ENCODE results near the gene RPS18.
"Not testable (repeated sequence)": the region's sequence is repeated elsewhere in the genome, so short reads cannot be mapped to it uniquely, and the experiment has no call there.

RPS18 gene

DNA sequence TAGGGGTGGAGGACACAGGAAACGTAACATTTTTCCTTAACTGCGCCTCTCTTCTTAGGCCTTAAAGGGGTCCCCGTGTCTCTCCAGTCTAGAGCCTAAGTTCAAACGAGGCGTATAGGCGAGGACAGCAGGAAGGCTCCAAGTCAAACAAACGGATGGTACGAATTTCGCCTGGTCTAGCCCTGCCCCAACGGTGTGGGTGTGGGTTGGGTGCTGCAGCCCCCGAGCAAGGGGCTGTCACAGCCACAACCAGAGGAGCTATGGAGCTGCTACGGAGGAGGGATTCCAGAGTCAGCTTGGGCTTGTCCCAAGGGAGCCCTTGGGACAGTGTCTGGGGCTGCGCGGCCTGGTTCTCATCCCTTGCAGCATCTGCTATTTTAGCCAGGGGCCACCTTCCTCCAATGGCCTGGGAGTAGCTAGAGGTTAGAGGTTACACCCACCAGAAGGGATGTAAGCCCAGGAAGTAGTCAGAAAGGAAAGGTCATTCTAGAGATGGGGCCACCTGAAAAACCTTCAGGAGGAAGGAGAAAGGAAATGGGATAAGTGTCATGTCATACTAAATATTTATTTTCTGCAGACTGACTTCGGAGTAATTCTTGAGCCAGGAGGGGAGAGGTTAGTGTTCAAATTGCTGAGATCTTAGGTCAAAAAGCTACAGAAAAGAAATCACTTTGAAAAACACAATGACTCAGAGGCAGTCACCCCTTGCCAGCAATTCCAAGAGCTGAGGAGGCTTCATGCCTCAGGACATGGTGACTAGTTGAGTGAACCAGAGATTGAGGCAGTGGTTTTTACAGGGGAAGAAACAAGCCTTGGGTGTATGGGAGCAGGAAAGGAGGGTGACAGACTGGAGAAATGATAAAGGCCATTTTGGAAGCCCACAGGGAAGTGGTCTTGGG, 21.9 kb upstream of the RPS18 start:
- TF ChIP-seq, protein P1, sequence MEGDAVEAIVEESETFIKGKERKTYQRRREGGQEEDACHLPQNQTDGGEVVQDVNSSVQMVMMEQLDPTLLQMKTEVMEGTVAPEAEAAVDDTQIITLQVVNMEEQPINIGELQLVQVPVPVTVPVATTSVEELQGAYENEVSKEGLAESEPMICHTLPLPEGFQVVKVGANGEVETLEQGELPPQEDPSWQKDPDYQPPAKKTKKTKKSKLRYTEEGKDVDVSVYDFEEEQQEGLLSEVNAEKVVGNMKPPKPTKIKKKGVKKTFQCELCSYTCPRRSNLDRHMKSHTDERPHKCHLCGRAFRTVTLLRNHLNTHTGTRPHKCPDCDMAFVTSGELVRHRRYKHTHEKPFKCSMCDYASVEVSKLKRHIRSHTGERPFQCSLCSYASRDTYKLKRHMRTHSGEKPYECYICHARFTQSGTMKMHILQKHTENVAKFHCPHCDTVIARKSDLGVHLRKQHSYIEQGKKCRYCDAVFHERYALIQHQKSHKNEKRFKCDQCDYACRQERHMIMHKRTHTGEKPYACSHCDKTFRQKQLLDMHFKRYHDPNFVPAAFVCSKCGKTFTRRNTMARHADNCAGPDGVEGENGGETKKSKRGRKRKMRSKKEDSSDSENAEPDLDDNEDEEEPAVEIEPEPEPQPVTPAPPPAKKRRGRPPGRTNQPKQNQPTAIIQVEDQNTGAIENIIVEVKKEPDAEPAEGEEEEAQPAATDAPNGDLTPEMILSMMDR (IDR thresholded peaks at IDR 0.05; ENCODE audit: control extremely low read depth, extremely low read depth, low read depth, missing control alignments) = no peak
- DNase-seq (ENCODE audit: extremely low spot score) = no peak
- POLR2A ChIA-PET = interaction anchor here (0.5 to 2.1 kb wide), 3 partner anchors 22 to 386 kb away, joined by 5 to 10 read pairs (median 6); partner anchors contain the start of genes RPS18 and VPS52
- CTCF ChIA-PET = interaction anchor here (0.6 to 7.7 kb wide), 28 partner anchors 7 to 412 kb away, joined by 3 to 82 read pairs (median 10); partner anchors contain the start of genes HSD17B8, PFDN6, RPS18 and TAP2

DNA sequence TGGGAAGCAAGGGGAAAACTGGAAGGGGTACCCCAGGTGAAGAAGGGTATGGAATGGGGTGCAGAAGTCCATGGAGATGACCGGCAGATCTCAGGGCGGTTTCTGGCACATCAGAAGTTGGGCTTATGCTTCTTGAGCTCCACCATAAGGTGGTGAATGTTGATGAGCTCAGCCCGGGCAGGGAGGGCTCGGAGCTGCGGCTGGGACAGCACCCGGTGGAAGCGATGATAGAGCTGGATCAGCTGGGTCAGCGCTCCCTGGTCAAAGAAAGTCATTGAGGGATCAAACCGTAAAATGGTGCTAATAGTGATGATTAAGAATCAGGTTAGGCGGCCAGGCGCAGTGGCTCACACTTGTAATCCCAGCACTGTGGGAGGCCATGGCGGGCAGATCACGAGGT, 21.1 kb upstream of the RPS18 start:
- CTCF ChIA-PET = interaction anchor here (0.9 to 7.7 kb wide), 8 partner anchors 8 to 124 kb away, joined by 3 to 82 read pairs (median 8); partner anchors contain the start of genes RPS18 and VPS52
- POLR2A ChIA-PET = no interaction called here
- TF ChIP-seq, protein P1 (IDR thresholded peaks at IDR 0.05; ENCODE audit: control extremely low read depth, extremely low read depth, low read depth, missing control alignments) = no peak

DNA sequence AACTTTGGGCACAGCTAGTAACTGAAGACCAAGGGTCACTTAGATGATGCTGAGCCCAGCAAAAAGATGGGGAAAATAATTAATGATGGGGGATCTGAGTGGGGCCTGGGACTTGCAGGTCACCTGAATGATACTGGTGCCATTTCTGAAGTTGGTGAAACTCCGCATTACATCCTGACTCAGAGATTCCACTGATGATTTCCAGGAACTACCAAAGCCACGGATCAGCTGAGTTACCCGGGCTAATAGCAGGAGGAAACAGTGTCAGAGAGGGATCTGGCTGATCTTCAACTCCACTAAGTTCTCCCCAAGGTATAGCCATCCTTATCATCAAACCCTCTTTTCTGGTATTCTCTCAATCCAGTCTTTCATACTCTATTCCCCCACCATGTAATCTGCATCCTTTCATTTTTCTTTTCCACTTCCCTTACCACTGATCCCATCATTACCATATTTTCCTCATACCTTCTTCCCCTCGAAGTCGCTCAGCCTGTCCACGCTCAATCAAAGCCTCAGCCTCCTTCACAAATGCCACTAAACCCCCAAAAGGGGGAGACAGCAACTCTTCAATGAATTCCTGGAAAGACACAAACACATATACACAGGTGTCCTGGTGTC, 20.4 kb upstream of the RPS18 start:
- DNase-seq (ENCODE audit: extremely low spot score) = no peak
- TF ChIP-seq, protein P1 (IDR thresholded peaks at IDR 0.05; ENCODE audit: control extremely low read depth, extremely low read depth, low read depth, missing control alignments) = no peak
- POLR2A ChIA-PET = interaction anchor here (0.6 kb wide), 1 partner anchor 9 kb away, joined by 6 read pairs; no protein-coding TSS in a partner anchor
- CTCF ChIA-PET = interaction anchor here (1.4 to 7.7 kb wide), 3 partner anchors 9 to 16 kb away, joined by 4 to 82 read pairs (median 81); partner anchors contain the start of genes RPS18 and VPS52

More for the DNA sequence above, 21.1 kb upstream of the RPS18 start:
- DNase-seq (ENCODE audit: extremely low spot score) = no peak

DNA sequence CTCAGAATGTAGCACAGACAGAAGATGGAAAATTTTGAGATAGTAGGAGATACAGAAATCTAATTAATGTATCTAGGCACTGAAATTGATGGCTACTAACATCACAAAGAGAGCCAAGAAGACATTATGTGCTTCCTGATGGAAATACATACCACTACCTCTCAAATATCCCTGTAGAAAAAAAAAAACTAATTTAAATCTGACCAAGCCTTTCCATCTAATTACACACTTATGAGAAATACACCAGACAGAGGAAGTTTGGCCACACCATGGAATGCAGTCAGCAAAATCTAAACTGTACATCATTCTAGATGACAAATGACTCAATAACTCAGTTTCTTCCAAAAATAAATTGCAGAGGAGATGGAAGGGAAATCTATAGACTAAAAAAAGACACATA, 19.1 kb upstream of the RPS18 start:
- DNase-seq (ENCODE audit: extremely low spot score) = no peak
- ChIA-PET CTCF (no interaction called here), POLR2A (no interaction called here)
- TF ChIP-seq, protein P1 (IDR thresholded peaks at IDR 0.05; ENCODE audit: control extremely low read depth, extremely low read depth, low read depth, missing control alignments) = no peak

DNA sequence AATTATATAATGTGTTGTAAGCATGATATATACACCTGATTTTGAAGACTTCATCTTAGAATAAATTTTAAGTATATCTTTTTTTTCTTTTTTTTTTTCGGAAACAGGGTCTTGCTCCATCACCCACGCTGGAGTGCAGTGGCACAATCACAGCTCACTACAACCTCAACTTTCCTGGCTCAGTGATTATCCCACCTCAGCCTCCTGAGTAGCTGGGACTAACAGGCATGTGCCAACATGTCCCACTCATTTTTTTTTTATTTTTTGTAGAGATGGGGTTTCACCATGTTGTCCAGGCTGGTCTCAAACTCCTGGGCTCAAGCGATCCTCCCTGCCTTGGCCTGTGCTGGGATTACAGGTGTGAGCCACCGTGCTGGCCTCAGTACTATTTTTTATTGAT, 17.3 kb upstream of the RPS18 start:
- TF ChIP-seq, protein P1 (IDR thresholded peaks at IDR 0.05; ENCODE audit: control extremely low read depth, extremely low read depth, low read depth, missing control alignments) = no peak
- ChIA-PET CTCF (interaction anchor here (0.8 kb wide), 1 partner anchor 80 kb away, joined by 3 read pairs; no protein-coding TSS in a partner anchor), POLR2A (interaction anchor here (0.6 to 0.8 kb wide), 3 partner anchors 17 to 1726 kb away, joined by 3 to 13 read pairs (median 11); partner anchors contain the start of genes MCCD1, RPS18 and VPS52)
- no peak for DNase-seq (ENCODE audit: extremely low spot score)

DNA sequence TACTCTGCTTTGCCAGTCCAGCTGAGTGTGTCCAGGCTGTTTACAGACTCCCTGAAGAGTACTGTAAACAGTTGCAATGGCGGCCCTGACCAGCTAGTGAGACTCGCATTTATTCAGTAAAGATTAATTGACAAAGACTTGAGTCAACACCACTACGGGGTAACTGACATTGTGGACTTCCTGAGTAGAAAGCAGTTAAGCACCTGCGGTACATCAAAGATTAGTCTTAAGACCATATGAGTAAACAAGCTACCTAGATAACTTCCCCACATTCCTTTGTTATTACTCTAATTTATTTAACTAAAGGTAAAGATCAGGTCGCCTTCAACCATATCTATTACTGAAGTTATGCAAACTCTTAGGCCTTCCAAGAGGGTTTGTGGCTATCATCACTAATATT, 12.8 kb upstream of the RPS18 start:
- ChIA-PET CTCF (interaction anchor here (0.7 to 1.5 kb wide), 4 partner anchors 9 to 133 kb away, joined by 3 to 5 read pairs (median 4); no protein-coding TSS in a partner anchor), POLR2A (no interaction called here)
- TF ChIP-seq, protein P1 (IDR thresholded peaks at IDR 0.05; ENCODE audit: control extremely low read depth, extremely low read depth, low read depth, missing control alignments) = no peak
- no peak for DNase-seq (ENCODE audit: extremely low spot score)

DNA sequence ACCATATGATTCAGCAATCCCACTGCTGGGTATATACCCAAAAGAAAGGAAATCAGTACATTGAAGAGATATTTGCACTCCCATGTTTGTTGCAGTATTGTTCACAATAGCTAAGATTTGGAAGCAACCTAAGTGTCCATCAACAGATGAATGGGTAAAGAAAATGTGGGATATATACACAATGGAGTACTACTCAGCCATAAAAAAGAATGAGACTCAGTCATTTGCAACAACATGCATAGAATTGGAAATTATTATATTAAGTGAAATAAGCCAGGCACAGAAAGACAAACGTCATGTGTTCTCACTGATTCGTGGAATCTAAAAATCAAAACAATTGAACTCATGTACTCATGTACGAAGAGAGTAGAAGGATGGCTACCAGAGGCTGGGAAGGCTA, 9.4 kb upstream of the RPS18 start:
- POLR2A ChIA-PET; DNase-seq (ENCODE audit: extremely low spot score): not testable (repeated sequence)
- CTCF ChIA-PET = interaction anchor here (1.0 to 11.2 kb wide), 3 partner anchors 13 to 17 kb away, joined by 3 to 81 read pairs (median 4); partner anchors contain the start of gene B3GALT4

All from GM10248 (cell line).